ENCODE measurements around the gene ZNF76.

DNA sequence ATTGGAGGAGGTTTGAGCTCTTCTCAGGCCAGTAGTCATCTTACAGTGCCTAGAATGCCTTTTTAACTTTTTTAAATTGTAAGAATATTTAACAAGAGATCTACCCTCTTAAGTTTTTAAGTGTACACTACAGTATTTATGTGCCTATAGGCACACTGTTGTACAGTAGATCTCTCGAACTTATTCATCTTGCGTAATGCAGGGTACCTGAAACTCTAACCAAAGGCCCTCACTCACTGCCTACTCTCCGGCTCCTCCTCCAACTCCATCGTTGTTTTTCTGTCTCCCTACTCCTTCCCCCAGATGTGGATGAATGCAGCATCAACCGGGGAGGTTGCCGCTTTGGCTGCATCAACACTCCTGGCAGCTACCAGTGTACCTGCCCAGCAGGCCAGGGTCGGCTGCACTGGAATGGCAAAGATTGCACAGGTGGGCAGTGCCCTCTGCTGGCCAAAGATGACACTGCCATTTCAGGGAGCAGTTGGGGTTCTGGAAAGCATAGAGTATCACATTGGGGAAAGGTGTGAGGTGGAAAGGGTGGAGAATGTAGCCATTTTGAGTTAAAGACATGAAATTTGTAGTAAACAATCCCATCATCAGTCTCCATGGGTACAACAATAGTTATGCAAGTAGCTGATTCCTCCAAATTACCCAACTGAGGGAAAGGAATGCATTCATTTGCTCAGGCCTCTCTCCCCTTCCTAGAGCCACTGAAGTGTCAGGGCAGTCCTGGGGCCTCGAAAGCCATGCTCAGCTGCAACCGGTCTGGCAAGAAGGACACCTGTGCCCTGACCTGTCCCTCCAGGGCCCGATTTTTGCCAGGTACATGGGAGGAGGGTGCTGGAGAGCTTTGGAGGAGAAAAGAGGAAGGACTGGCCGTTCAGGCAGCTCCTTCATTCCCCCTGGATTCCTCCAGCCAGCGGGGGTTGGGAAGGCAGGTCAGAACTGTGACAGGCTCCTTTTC is 18.4 kb upstream of the ZNF76 start:
- TF ChIP-seq, protein P1, sequence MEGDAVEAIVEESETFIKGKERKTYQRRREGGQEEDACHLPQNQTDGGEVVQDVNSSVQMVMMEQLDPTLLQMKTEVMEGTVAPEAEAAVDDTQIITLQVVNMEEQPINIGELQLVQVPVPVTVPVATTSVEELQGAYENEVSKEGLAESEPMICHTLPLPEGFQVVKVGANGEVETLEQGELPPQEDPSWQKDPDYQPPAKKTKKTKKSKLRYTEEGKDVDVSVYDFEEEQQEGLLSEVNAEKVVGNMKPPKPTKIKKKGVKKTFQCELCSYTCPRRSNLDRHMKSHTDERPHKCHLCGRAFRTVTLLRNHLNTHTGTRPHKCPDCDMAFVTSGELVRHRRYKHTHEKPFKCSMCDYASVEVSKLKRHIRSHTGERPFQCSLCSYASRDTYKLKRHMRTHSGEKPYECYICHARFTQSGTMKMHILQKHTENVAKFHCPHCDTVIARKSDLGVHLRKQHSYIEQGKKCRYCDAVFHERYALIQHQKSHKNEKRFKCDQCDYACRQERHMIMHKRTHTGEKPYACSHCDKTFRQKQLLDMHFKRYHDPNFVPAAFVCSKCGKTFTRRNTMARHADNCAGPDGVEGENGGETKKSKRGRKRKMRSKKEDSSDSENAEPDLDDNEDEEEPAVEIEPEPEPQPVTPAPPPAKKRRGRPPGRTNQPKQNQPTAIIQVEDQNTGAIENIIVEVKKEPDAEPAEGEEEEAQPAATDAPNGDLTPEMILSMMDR (conservative IDR thresholded peaks at IDR 0.05) = peak; percentile 98
- no peak for TF ChIP-seq EZH2 (IDR thresholded peaks at IDR 0.05; ENCODE audit: low read depth)
